ENCODE data around the gene IRF7. TPM values are rescaled to one million over a fixed set of nuclear protein-coding genes. Genes with fewer than 3 reads are reported as not detected.

IRF7 gene
- total and polyA plus RNA-seq, 2 experiments from 2014 or later: 5.1 to 11.8 TPM

- 92 to 93% methylated on average over 19 of the region's 19 CpGs for WGBS, 2 experiments (ENCODE audit: low coverage in 1 of 2, low lambda C conversion rate in 2 of 2, missing lambda C conversion rate in 2 of 2)
- in situ Hi-C loops (cut with MboI): no loop called here
- no peaks in the 10 kb centered on the region for H3K36me3 ChIP-seq (ENCODE audit: low read depth)
- H3K9me3 ChIP-seq (ENCODE audit: low read depth): no peaks in the 10 kb centered on the region
- H3K4me3 ChIP-seq: no peak overlapping the region
- H2AFZ ChIP-seq: no peak overlapping the region
- peaks cover 8% of the 10 kb centered on the region for H3K4me1 ChIP-seq (ENCODE audit: insufficient read depth)
- no peak overlapping the region for H3K27ac ChIP-seq
- no peak overlapping the region for H3K9ac ChIP-seq
- H4K20me1 ChIP-seq (ENCODE audit: insufficient read depth): no peaks in the 10 kb centered on the region
- no peak for DNase-seq
- H3K79me2 ChIP-seq (ENCODE audit: insufficient read depth): peaks cover 17% of the 10 kb centered on the region
- no peak overlapping the region for H3K4me2 ChIP-seq (ENCODE audit: unreplicated experiment)
- H3K27me3 ChIP-seq (replicated peaks; ENCODE audit: insufficient read depth): no peaks in the 10 kb centered on the region
- no peaks in the 10 kb centered on the region for H3K9me2 ChIP-seq (ENCODE audit: insufficient read depth)
- no peak for TF ChIP-seq EZH2phosphoT487 (IDR thresholded peaks at IDR 0.05; ENCODE audit: insufficient read depth, low read depth)
- no peak for TF ChIP-seq EZH2 (IDR thresholded peaks at IDR 0.05; ENCODE audit: insufficient read depth, poor library complexity, severe bottlenecking)
- H3F3A ChIP-seq (ENCODE audit: insufficient read depth): peaks cover 4% of the 10 kb centered on the region
Observed at GRCh38 chr11:660681-661444, 45.1 kb upstream of the IRF7 start.

- Histone ChIP-seq H3K9me2 (ENCODE audit: insufficient read depth) (no peaks in the 10 kb centered on the region), H3K9ac (no peak overlapping the region), H3K36me3 (ENCODE audit: low read depth) (no peaks in the 10 kb centered on the region), H2AFZ (no peak overlapping the region), H3K27ac (no peak overlapping the region), H3K9me3 (ENCODE audit: low read depth) (no peaks in the 10 kb centered on the region), H3K4me3 (no peak overlapping the region), H3K4me1 (ENCODE audit: insufficient read depth) (peaks cover 4% of the 10 kb centered on the region), H3K4me2 (ENCODE audit: unreplicated experiment) (no peak overlapping the region), H3K79me2 (ENCODE audit: insufficient read depth) (peaks cover 17% of the 10 kb centered on the region), H3K27me3 (replicated peaks; ENCODE audit: insufficient read depth) (no peaks in the 10 kb centered on the region), H3F3A (ENCODE audit: insufficient read depth) (peaks cover 3% of the 10 kb centered on the region; the same call in 1 of the 2 replicates), H4K20me1 (ENCODE audit: insufficient read depth) (no peaks in the 10 kb centered on the region)
- no peak for DNase-seq
- TF ChIP-seq EZH2phosphoT487 (IDR thresholded peaks at IDR 0.05; ENCODE audit: insufficient read depth, low read depth) (no peak), EZH2 (IDR thresholded peaks at IDR 0.05; ENCODE audit: insufficient read depth, poor library complexity, severe bottlenecking) (no peak)
- in situ Hi-C loops (cut with MboI): no loop called here
- WGBS, 2 experiments (ENCODE audit: low coverage in 1 of 2, low lambda C conversion rate in 2 of 2, missing lambda C conversion rate in 2 of 2): 86 to 89% methylated on average over 13 to 19 of the region's 19 CpGs
Observed at GRCh38 chr11:660281-660680, 44.5 kb upstream of the IRF7 start.

GRCh38 chr11:659532-660085, 43.9 kb upstream of the IRF7 start:
- Histone ChIP-seq H2AFZ (no peak overlapping the region), H3K4me1 (ENCODE audit: insufficient read depth) (no peaks in the 10 kb centered on the region), H3K9me3 (ENCODE audit: low read depth) (no peaks in the 10 kb centered on the region), H3K4me3 (no peak overlapping the region), H3K27ac (no peak overlapping the region), H3K36me3 (ENCODE audit: low read depth) (no peaks in the 10 kb centered on the region), H3K9me2 (ENCODE audit: insufficient read depth) (no peaks in the 10 kb centered on the region), H3K27me3 (replicated peaks; ENCODE audit: insufficient read depth) (no peaks in the 10 kb centered on the region), H3K79me2 (ENCODE audit: insufficient read depth) (peaks cover 17% of the 10 kb centered on the region), H3F3A (ENCODE audit: insufficient read depth) (no peaks in the 10 kb centered on the region), H3K9ac (no peak overlapping the region), H4K20me1 (ENCODE audit: insufficient read depth) (no peaks in the 10 kb centered on the region), H3K4me2 (ENCODE audit: unreplicated experiment) (no peak overlapping the region)
- DNase-seq: no peak
- TF ChIP-seq EZH2phosphoT487 (IDR thresholded peaks at IDR 0.05; ENCODE audit: insufficient read depth, low read depth): no peak
- no peak for TF ChIP-seq EZH2 (IDR thresholded peaks at IDR 0.05; ENCODE audit: insufficient read depth, poor library complexity, severe bottlenecking)
- 91 to 94% methylated on average over 16 of the region's 16 CpGs for WGBS, 2 experiments (ENCODE audit: low coverage in 1 of 2, low lambda C conversion rate in 2 of 2, missing lambda C conversion rate in 2 of 2)
- in situ Hi-C loops (cut with MboI): no loop called here

GRCh38 chr11:657691-658126, 42.0 kb upstream of the IRF7 start:
- Histone ChIP-seq H3K79me2 (ENCODE audit: insufficient read depth) (0 out of 2 replicates have a peak, but pooled peaks cover 5% of the 10 kb centered on the region), H3K27me3 (replicated peaks; ENCODE audit: insufficient read depth) (no peaks in the 10 kb centered on the region), H4K20me1 (ENCODE audit: insufficient read depth) (no peaks in the 10 kb centered on the region), H3F3A (ENCODE audit: insufficient read depth) (no peaks in the 10 kb centered on the region), H3K4me3 (no peak overlapping the region), H3K4me1 (ENCODE audit: insufficient read depth) (no peaks in the 10 kb centered on the region), H3K4me2 (ENCODE audit: unreplicated experiment) (no peak overlapping the region), H3K36me3 (ENCODE audit: low read depth) (no peaks in the 10 kb centered on the region), H2AFZ (no peak overlapping the region), H3K9me2 (ENCODE audit: insufficient read depth) (no peaks in the 10 kb centered on the region), H3K9me3 (ENCODE audit: low read depth) (no peaks in the 10 kb centered on the region), H3K9ac (no peak overlapping the region), H3K27ac (no peak overlapping the region)
- TF ChIP-seq EZH2 (IDR thresholded peaks at IDR 0.05; ENCODE audit: insufficient read depth, poor library complexity, severe bottlenecking) (no peak), EZH2phosphoT487 (IDR thresholded peaks at IDR 0.05; ENCODE audit: insufficient read depth, low read depth) (no peak)
- 92 to 96% methylated on average over 12 to 14 of the region's 14 CpGs for WGBS, 2 experiments (ENCODE audit: low coverage in 1 of 2, low lambda C conversion rate in 2 of 2, missing lambda C conversion rate in 2 of 2)
- in situ Hi-C loops (cut with MboI): no loop called here
- no peak for DNase-seq

All from GM23248 (cell line).